GOT3 (cell line): Measurements from ENCODE around the gene SSU72.
"Not testable (repeated sequence)": the region's sequence is repeated elsewhere in the genome, so short reads cannot be mapped to it uniquely, and the experiment has no call there.

Experiments
- DNase-seq: peaks from one replicate; lab custom pipeline; 2025; ENCODE audit warnings: mixed read lengths; lab: John Stamatoyannopoulos, UW

The SSU72 gene

DNA sequence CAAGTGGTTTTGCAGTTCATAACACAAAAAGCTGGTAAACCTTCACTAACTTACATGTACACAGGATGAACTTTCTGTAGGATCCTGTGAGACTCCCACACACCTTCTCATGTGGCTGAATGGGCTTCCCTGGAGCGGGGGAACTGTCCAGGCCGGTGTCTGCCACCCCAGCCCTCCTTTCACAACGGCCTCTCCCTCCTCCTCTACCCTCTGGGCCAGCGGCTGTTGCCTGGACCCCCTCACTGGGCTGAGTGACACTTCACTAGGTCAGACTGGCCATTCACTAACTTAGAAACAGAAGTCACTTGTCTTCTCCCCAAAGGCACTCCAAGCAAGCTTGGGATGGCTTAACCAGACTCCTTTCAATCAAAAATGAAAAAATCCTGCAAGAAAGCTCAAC is 16.1 kb downstream of the SSU72 start:
- no peak for DNase-seq

DNA sequence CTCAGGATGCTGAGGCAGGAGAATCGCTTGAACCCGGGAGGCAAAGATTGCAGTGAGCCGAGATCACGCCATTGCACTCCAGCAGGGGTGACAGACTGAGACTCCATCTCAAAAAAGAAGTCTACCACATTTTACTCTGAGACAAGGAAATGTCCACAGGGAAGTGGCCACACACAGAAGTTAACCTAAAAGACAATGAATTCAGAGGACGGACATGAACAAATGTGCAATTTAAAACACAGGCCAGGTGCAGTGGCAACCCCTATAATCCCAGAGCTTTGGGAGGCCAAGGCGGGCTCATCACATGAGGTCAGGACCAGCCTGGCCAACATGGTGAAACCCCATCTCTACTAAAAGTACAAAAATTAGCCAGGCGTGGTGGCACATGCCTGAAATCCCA is 17.0 kb downstream of the SSU72 start:
- not testable (repeated sequence) for DNase-seq

- DNase-seq = not testable (repeated sequence)
Observed at GRCh38 chr1:1556961-1557360, 17.7 kb downstream of the SSU72 start.

DNA sequence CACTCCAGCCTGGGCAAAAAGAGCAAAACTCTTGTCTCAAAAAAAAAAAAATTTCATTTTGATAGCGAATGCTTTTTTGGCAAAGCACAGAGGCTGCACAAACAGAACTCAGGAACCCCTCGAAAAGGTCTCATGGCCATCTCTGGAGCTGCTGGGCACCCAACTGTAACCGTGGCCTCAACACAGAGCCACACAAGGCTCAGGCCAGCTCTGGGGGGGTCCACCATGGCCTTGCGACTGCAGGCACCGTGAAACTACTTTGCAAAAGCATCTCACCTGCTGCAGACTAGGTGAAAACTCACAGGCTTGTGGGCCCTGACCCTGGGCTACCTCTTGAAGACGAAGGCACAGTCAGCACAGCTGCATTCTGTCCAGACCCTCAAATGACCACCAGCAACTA is 18.2 kb downstream of the SSU72 start:
- DNase-seq = no peak

DNA sequence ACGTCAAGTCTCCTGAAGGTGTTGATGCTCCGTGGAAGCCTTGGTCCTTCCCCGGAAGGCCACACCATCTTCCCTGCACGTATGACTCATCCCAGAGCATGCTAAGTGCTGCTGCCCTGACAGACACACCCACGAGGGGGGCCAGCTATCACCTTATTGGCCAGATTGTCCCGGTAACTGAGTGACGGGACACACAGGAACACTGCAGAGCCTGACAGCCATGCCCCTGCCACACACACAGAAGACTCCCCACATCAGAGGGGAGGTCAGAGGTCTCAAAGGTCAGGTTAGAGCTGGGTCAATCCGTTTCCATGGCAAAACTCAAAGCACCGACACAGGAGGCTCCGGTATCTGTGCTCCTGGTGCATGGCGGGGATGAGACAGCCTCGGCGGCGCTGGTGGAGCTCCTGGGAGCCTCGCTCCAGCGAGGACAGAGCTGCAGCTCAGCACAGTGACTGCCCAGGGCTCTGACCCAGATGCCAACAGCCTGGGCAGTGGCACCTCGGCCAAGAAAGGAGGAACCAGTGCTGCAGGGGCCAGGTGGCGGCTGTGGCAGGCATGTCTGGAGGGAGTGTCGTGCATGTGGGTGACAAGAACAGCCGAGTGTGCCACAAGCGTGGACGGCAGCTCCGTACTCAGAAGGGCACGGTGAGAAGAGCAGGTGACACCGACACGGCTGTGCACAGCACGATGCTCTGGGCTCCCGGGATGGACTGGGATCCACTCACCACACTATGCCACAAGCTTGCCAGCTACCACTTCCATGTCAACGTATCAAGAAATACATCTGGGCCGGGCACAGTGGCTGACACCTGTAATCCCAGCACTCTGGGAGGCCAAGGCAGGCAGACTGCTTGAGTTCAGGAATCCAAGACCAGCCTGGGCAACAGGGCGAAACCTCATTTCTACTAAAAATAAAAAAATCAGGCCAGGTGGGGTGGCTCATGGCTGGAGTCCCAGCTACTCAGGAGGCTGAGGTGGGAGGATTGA is 19.4 kb downstream of the SSU72 start:
- no peak for DNase-seq

GRCh38 chr1:1554550-1554925 is 20.1 kb downstream of the SSU72 start:
- no peak for DNase-seq

DNA sequence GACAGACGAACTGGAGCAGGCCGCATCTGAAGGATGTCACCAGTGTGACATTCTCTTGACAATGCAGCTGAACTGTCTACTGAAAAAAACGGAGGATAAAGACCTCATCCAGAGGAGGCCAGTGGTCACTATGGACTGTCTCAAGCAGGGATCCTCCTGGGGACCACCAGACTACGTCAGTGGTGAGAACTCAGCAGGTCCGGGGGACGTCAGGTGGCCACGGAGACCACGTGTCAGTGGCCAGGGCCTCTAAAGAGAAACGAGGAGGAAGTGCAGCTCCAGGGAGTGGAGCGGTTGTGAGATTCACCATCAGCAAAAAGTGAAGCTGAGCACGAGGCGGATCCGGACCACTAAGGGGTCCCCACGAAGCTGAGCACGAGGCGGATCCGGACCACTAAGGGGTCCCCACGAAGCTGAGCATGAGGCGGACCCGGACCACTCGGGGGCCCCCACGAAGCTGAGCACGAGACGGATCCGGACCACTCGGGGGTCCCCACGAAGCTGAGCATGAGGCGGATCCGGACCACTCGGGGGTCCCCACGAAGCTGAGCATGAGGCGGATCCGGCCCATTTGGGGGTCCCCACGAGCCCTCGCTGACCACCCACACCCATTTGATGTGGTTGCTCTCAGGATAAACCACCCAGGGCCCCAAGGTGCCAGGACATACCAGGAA is 20.7 kb downstream of the SSU72 start:
- no peak for DNase-seq

GRCh38 chr1:1552263-1552639 is 22.4 kb downstream of the SSU72 start:
- DNase-seq = no peak

GRCh38 chr1:1551524-1552262 is 23.0 kb downstream of the SSU72 start:
- no peak for DNase-seq

GRCh38 chr1:1550591-1551432 is 23.9 kb downstream of the SSU72 start:
- DNase-seq = no peak

- DNase-seq = no peak
Observed at GRCh38 chr1:1550087-1550486, 24.6 kb downstream of the SSU72 start.

GRCh38 chr1:1548591-1548990 is 26.1 kb downstream of the SSU72 start:
- no peak for DNase-seq

DNA sequence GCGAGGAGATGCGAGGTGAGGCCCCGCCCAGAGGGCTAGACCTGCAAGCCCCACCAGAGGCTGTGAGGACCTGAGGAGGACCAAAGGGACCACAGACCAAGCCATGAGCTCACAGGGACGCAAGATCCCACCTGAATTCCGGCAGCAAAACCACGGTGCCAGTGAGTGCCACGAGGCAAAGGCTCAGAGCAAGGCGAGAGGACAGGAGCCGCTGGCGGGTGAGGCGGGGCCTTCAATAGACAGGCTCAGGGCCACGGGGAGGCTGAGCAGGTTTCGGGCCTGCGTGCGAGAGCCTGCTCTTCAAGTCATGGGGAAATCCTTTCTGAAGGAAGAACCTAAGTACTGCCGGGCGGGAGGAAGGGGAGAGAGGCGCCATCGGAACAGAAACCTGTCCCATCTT is 27.2 kb downstream of the SSU72 start:
- DNase-seq = no peak

- no peak for DNase-seq
Observed at GRCh38 chr1:1547011-1547410, 27.7 kb downstream of the SSU72 start.

- DNase-seq = no peak
Observed at GRCh38 chr1:1545946-1546737, 28.5 kb downstream of the SSU72 start.

DNA sequence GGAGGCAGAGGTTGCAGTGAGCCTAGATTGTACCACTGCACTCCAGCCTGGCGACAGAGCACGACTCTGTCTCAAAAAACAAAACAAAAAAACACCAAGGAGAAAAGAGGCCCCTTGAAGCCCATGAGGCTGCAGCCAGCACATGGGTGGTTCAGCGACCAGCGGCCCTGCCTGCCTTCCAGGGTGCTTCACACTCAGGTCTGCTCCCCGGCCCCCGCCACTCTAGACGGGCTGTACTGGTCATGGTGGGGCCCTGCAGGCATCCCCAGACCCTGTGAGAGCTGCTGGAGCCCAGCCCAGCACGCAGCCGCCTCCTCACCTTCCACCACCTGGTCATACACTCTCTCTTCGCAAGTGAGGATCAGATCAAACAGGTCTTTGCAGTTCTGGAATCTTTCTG is 30.1 kb downstream of the SSU72 start:
- DNase-seq = no peak

GRCh38 chr1:1543706-1544099 is 31.0 kb downstream of the SSU72 start:
- no peak for DNase-seq

- DNase-seq = no peak
Observed at GRCh38 chr1:1542766-1543705, 31.6 kb downstream of the SSU72 start.

DNA sequence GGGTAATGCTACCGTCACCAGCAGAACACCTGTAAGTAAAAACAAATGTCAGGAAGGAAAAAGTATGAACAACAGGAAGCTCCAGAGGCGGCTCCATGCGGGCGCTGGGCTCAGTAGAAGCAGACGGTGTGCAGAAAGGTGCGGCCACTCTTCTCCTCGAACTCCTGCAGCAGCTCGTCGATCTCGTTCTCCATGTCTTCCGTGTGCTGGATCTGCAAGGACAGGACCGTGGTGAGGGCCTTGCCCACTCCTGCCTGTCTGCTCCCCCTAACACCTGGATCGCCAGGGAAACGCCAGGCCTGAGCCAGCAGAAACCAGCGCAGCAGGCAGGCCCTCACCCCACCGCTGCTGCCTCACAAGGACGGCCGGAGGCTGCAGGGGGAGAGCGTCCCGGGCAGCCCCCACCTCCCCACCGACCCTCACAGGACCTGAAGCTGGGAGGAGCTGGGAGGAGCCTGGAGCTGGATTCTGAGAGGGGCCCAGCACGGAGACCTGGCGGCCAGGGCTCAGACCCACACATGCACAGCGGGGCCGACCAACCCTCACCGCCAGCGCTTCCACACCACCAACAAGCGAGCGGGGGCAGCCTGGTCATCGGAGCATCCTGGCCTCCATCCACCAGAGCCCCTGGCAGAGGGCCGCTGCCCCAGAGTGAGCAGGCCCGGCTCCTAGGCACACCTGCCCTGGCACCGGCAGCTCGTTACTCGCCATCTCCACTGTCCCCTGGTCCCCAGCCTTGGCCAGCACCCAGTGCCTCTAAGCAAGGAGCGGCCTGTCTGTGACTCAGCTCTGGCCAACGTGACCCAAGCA is 32.5 kb downstream of the SSU72 start:
- DNase-seq = no peak
